ENCODE measurements around the gene MAMLD1. TPM values are rescaled to one million over a fixed set of nuclear protein-coding genes. Genes with fewer than 3 reads are reported as not detected.
A peak's percentile ranks its signal among the peaks of the same experiment; 100 is the strongest.

The MAMLD1 gene
- total and polyA plus RNA-seq, 11 donors: 1.2 to 3.0 (median 1.4) TPM

- TF ChIP-seq CTCF (IDR thresholded peaks at IDR 0.05) (no peak), POLR2A (IDR thresholded peaks at IDR 0.05) (no peak)
- peaks cover 0 to 12% (median 4%) of the 10 kb centered on the region in 12 donors for H3K4me1 ChIP-seq
These were observed 188.8 kb downstream of the MAMLD1 start for GRCh38 chrX:150551963-150552362.

GRCh38 chrX:150558424-150558823 lies 195.3 kb downstream of the MAMLD1 start:
- DNase-seq: no peak
- no peaks in the 10 kb centered on the region for H3K9me3 ChIP-seq
- TF ChIP-seq POLR2A (IDR thresholded peaks at IDR 0.05): no peak
- 25 to 51% (median 30%) methylated on average over 7 of the region's 7 CpGs for WGBS, 4 donors
- no peaks in the 10 kb centered on the region for H3K36me3 ChIP-seq
- H3K27me3 ChIP-seq: no peaks in the 10 kb centered on the region
- peak overlapping the region in 1 of 12 donors; percentile 17 for H3K27ac ChIP-seq
- ATAC-seq: peak in 2 of 4 donors; percentile 20 to 65
- H3K4me3 ChIP-seq: no peak overlapping the region
- H3K4me1 ChIP-seq: no peaks in the 10 kb centered on the region
- intact Hi-C loops (cut with DNase I): no loop called here

More at GRCh38 chrX:150551963-150552362, 188.8 kb downstream of the MAMLD1 start:
- DNase-seq: no peak
- no peak overlapping the region for H3K4me3 ChIP-seq
- WGBS, 4 donors: 68 to 100% (median 98%) methylated on average over 3 of the region's 3 CpGs
- H3K27ac ChIP-seq: no peak overlapping the region
- no peak for ATAC-seq
- H3K36me3 ChIP-seq: no peaks in the 10 kb centered on the region
- intact Hi-C loops (cut with DNase I): no loop called here
- H3K27me3 ChIP-seq: no peaks in the 10 kb centered on the region
- peaks cover 0 to 4% (median 0%) of the 10 kb centered on the region in 12 donors for H3K9me3 ChIP-seq

Other genes starting within 250 kb of the MAMLD1 start
- gene MTM1, start 205.3 kb downstream of the MAMLD1 start, total RNA-seq: 10 to 100 TPM in 6 of 9 donors, 1 to 10 TPM in 3; 7.8 to 18.9 (median 11.9) TPM
- gene MTM1, start 205.3 kb downstream of the MAMLD1 start, polyA plus RNA-seq: 1 to 10 TPM; 2.2 to 7.3 TPM